ENCODE results near the gene HTR4. TPM values are rescaled to one million over a fixed set of nuclear protein-coding genes. Genes with fewer than 3 reads are reported as not detected.

HTR4 gene
- total RNA-seq, 1 experiment from 2014 or later: not detected

DNA sequence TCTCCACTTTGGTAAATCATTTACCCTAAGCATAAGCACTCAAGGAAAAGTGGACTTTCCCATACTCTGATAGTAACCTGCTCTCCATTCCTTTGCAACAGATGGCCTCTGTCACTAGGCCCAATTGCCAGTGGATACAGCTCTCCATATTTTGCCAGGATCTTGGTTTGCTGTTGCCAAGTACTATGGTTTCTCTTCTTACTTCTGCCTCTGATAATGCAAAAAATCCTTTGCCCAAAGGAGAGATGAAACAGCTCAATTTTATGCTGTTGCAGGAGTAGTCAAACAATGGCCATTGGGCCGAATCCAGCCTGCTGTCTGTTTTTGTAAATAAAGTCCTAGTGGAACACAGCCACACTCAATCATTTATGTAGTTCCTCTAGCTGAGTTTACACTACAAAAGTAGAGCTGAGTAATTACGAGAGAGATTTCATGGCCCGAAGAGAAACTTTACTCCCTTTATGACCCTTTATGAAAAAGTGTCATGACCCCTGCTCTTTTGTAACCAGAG lies 92.5 kb downstream of the HTR4 start:
- no peak for TF ChIP-seq CTCF (IDR thresholded peaks at IDR 0.05; ENCODE audit: unreplicated experiment)
- H3K36me3 Mint-ChIP-seq (ENCODE audit: insufficient read depth, unreplicated experiment): no peaks in the 10 kb centered on the region
- H3K27ac Mint-ChIP-seq (ENCODE audit: unreplicated experiment): no peak overlapping the region
- BruUV-seq (replicated peaks): no TSS peak
- H3K4me1 Mint-ChIP-seq (ENCODE audit: low read depth, unreplicated experiment): no peaks in the 10 kb centered on the region
- no peaks in the 10 kb centered on the region for H3K9me3 Mint-ChIP-seq (ENCODE audit: low read depth, unreplicated experiment)
- peaks cover 66% of the 10 kb centered on the region for H3K27me3 Mint-ChIP-seq (ENCODE audit: unreplicated experiment)
- DNase-seq: no peak
- CTCF ChIA-PET: no interaction called here
- H3K4me3 Mint-ChIP-seq (ENCODE audit: low read depth, unreplicated experiment): no peak overlapping the region
- intact Hi-C loops (cut with micrococcal nuclease; ENCODE audit: unreplicated experiment): no loop called here

DNA sequence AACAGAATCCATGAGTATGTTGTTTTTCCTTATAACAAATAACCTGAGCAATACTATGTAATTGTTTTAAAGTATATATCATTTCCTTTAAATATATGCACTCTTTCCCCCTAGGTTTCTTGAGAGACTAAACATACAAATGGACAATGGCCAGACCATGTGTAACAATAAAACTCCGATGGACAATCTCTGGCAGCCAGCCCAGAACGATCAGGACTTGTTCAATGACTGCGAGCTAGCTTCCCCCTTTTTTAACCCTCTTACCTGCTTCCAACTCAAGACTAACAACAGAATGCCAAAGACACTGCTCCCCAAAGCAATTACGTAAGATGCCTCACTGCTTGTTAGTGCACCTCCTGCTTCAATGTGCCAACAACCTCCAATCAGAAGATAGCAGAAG lies 94.9 kb downstream of the HTR4 start:
- no peak for DNase-seq
- intact Hi-C loops (cut with micrococcal nuclease; ENCODE audit: unreplicated experiment): no loop called here
- H3K36me3 Mint-ChIP-seq (ENCODE audit: insufficient read depth, unreplicated experiment): no peaks in the 10 kb centered on the region
- H3K9me3 Mint-ChIP-seq (ENCODE audit: low read depth, unreplicated experiment): no peaks in the 10 kb centered on the region
- no TSS peak for BruUV-seq (replicated peaks)
- TF ChIP-seq CTCF (IDR thresholded peaks at IDR 0.05; ENCODE audit: unreplicated experiment): no peak
- peaks cover 57% of the 10 kb centered on the region for H3K27me3 Mint-ChIP-seq (ENCODE audit: unreplicated experiment)
- CTCF ChIA-PET: interaction anchor here (0.7 kb wide), 2 partner anchors 870 to 923 kb away, joined by 3 read pairs; no protein-coding TSS in a partner anchor
- no peak overlapping the region for H3K27ac Mint-ChIP-seq (ENCODE audit: unreplicated experiment)
- no peak overlapping the region for H3K4me3 Mint-ChIP-seq (ENCODE audit: low read depth, unreplicated experiment)
- no peaks in the 10 kb centered on the region for H3K4me1 Mint-ChIP-seq (ENCODE audit: low read depth, unreplicated experiment)

DNA sequence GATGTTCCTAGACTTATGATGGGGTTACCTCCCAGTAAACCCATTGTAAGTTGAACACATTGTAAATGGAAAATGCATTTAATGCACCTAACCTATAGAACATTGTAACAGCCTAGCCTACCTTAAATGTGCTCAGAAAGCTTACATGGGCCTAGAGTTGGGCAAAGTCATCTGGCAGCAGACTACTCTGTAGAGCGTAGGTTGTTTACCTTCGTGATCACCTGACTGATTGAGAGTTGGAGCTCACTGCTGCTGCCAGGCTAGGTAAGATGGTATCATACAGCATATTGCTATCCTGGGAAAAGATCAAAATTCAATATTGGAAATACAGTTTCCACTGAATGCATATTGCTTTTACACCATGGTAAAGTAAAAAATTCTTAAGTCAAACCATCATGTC lies 95.4 kb downstream of the HTR4 start:
- CTCF ChIA-PET: no interaction called here
- no TSS peak for BruUV-seq (replicated peaks)
- H3K27me3 Mint-ChIP-seq (ENCODE audit: unreplicated experiment): peaks cover 51% of the 10 kb centered on the region
- no peaks in the 10 kb centered on the region for H3K4me1 Mint-ChIP-seq (ENCODE audit: low read depth, unreplicated experiment)
- intact Hi-C loops (cut with micrococcal nuclease; ENCODE audit: unreplicated experiment): no loop called here
- H3K27ac Mint-ChIP-seq (ENCODE audit: unreplicated experiment): no peak overlapping the region
- H3K9me3 Mint-ChIP-seq (ENCODE audit: low read depth, unreplicated experiment): no peaks in the 10 kb centered on the region
- no peak for DNase-seq
- TF ChIP-seq CTCF (IDR thresholded peaks at IDR 0.05; ENCODE audit: unreplicated experiment): no peak
- no peaks in the 10 kb centered on the region for H3K36me3 Mint-ChIP-seq (ENCODE audit: insufficient read depth, unreplicated experiment)
- H3K4me3 Mint-ChIP-seq (ENCODE audit: low read depth, unreplicated experiment): no peak overlapping the region

DNA sequence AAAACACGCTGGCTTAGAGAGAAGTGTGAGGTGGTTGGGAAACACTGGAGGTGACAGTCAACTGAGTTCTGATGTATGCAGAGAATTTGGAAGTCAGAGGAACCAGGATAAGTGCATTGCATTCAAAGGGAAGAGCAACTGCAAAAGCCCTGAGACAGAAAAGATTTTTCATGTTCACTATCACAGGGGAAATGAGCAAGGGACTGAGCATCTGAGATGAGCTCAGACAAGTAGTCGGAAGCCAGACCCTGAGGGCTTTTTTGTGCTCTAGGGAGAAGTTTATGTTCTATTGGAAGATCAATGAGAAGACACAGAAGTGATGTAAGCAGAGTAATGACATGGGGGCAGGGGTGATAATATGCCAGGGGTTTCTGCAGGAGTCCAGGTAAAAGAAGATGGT lies 97.5 kb downstream of the HTR4 start:
- Mint-ChIP-seq H3K9me3 (ENCODE audit: low read depth, unreplicated experiment) (no peaks in the 10 kb centered on the region), H3K36me3 (ENCODE audit: insufficient read depth, unreplicated experiment) (no peaks in the 10 kb centered on the region), H3K4me3 (ENCODE audit: low read depth, unreplicated experiment) (no peak overlapping the region), H3K27me3 (ENCODE audit: unreplicated experiment) (peaks cover 30% of the 10 kb centered on the region), H3K4me1 (ENCODE audit: low read depth, unreplicated experiment) (no peaks in the 10 kb centered on the region), H3K27ac (ENCODE audit: unreplicated experiment) (no peak overlapping the region)
- DNase-seq: no peak
- no TSS peak for BruUV-seq (replicated peaks)
- CTCF ChIA-PET: no interaction called here
- intact Hi-C loops (cut with micrococcal nuclease; ENCODE audit: unreplicated experiment): no loop called here
- TF ChIP-seq CTCF (IDR thresholded peaks at IDR 0.05; ENCODE audit: unreplicated experiment): no peak

Data from Calu3 (cell line).